Measurements from ENCODE around the gene SGPP1.
"Not testable (repeated sequence)": the region's sequence is repeated elsewhere in the genome, so short reads cannot be mapped to it uniquely, and the experiment has no call there.

SGPP1 gene

GRCh38 chr14:63673255-63673654 is 54.6 kb downstream of the SGPP1 start:
- no peak for DNase-seq (ENCODE audit: low spot score)

- peak; percentile 47 for DNase-seq (ENCODE audit: low spot score)
These were observed 55.3 kb downstream of the SGPP1 start for GRCh38 chr14:63672417-63673180.

GRCh38 chr14:63671987-63672386 is 55.9 kb downstream of the SGPP1 start:
- no peak for DNase-seq (ENCODE audit: low spot score)

GRCh38 chr14:63670692-63671091 is 57.2 kb downstream of the SGPP1 start:
- no peak for DNase-seq (ENCODE audit: low spot score)

- DNase-seq (ENCODE audit: low spot score): no peak
These were observed 61.5 kb downstream of the SGPP1 start for GRCh38 chr14:63666335-63666734.

GRCh38 chr14:63663428-63664341 is 64.2 kb downstream of the SGPP1 start:
- DNase-seq (ENCODE audit: low spot score): no peak

- DNase-seq (ENCODE audit: low spot score): no peak
These were observed 65.1 kb downstream of the SGPP1 start for GRCh38 chr14:63662776-63663175.

GRCh38 chr14:63661881-63662280 is 66.0 kb downstream of the SGPP1 start:
- DNase-seq (ENCODE audit: low spot score): not testable (repeated sequence)

GRCh38 chr14:63659726-63660125 is 68.1 kb downstream of the SGPP1 start:
- DNase-seq (ENCODE audit: low spot score): no peak

- no peak for DNase-seq (ENCODE audit: low spot score)
These were observed 71.7 kb downstream of the SGPP1 start for GRCh38 chr14:63656194-63656593.

GRCh38 chr14:63654936-63655335 is 72.9 kb downstream of the SGPP1 start:
- no peak for DNase-seq (ENCODE audit: low spot score)

- no peak for DNase-seq (ENCODE audit: low spot score)
These were observed 73.5 kb downstream of the SGPP1 start for GRCh38 chr14:63654346-63654745.

- DNase-seq (ENCODE audit: low spot score): no peak
These were observed 75.5 kb downstream of the SGPP1 start for GRCh38 chr14:63652406-63652805.

GRCh38 chr14:63650256-63650952 is 77.5 kb downstream of the SGPP1 start:
- DNase-seq (ENCODE audit: low spot score): no peak

GRCh38 chr14:63647696-63648410 is 80.0 kb downstream of the SGPP1 start:
- no peak for DNase-seq (ENCODE audit: low spot score)

GRCh38 chr14:63644741-63645140 is 83.1 kb downstream of the SGPP1 start:
- DNase-seq (ENCODE audit: low spot score): no peak

- DNase-seq (ENCODE audit: low spot score): no peak
These were observed 85.0 kb downstream of the SGPP1 start for GRCh38 chr14:63642656-63643382.

GRCh38 chr14:63642229-63642611 is 85.6 kb downstream of the SGPP1 start:
- peak; percentile 84 for DNase-seq (ENCODE audit: low spot score)

- peak; percentile 95 for DNase-seq (ENCODE audit: low spot score)
These were observed 86.2 kb downstream of the SGPP1 start, which contains the start of gene WDR89 for GRCh38 chr14:63641473-63642228. WDR89 (minus strand) TSS chr14:63641871; CDS start chr14:63599942, 41,929 bp downstream.

- no peak for DNase-seq (ENCODE audit: low spot score)
These were observed 89.4 kb downstream of the SGPP1 start for GRCh38 chr14:63638493-63638892.

All from D341Med (cell line).